SK-N-SH (cell line): ENCODE results near the gene CSRP1. TPM values are rescaled to one million over a fixed set of nuclear protein-coding genes. Genes with fewer than 3 reads are reported as not detected.

Experiments
- CTCF ChIA-PET: fragments of 300-600, 350-600 bp; formaldehyde crosslinking; extraction: SDS; loops from one replicate; lab custom pipeline; 2021; lab: Yijun Ruan, JAX
- POLR2A ChIA-PET: fragments of 350-600 bp; sonication (Branson Sonifier 250); formaldehyde crosslinking; extraction: SDS; loops from one replicate; lab custom pipeline; 2020; ENCODE audit warnings: antibody characterized with exemption, inconsistent platforms; lab: Yijun Ruan, JAX
- DNase-seq: peaks from one replicate; pipeline ENCODE4 v3.0.0; 2012
- H2AFZ ChIP-seq: fragments of 200-600 bp; sonication (generic); 2 replicates; pipeline ENCODE4 v1.8.1; 2016; ENCODE audit warnings: antibody characterized with exemption, mild to moderate bottlenecking, low read depth
- H3F3A ChIP-seq: fragments of 200-600 bp; sonication (generic); replicated peaks from 2 replicates; pipeline ENCODE3; 2016; ENCODE audit warnings: antibody characterized with exemption, mild to moderate bottlenecking; ENCODE audit not compliant: insufficient read depth
- H3K27ac ChIP-seq, 2 experiments: fragments of 200-500 bp in 1 of 2; fragments of 200-600 bp in 1 of 2; sonication (Bioruptor generic) in 1 of 2; sonication (generic), shearing (Covaris generic) in 1 of 2; 2 replicates each; pipeline versions ENCODE4 v1.5.1 to v1.6.1; 2014 to 2016; ENCODE audit warnings: low read depth in 2 of 2, inconsistent platforms in 1 of 2, low read length in 1 of 2, mild to moderate bottlenecking in 1 of 2, mixed read lengths in 1 of 2
- H3K27me3 ChIP-seq: fragments of 200-600 bp; sonication (generic), shearing (Covaris generic); 2 replicates; pipeline ENCODE4 v1.6.1; 2016; ENCODE audit warnings: mixed run types; ENCODE audit not compliant: insufficient read depth
- H3K36me3 ChIP-seq, 2 experiments: fragments of 200-500 bp in 1 of 2; fragments of 200-600 bp in 1 of 2; sonication (Bioruptor generic) in 1 of 2; sonication (generic) in 1 of 2; replicated peaks in 1 of 2; 2 replicates each; pipeline versions ENCODE3 to v1.5.1; 2014 to 2016; ENCODE audit warnings: low read length in 1 of 2, mild to moderate bottlenecking in 1 of 2; ENCODE audit not compliant: insufficient read depth in 2 of 2, control insufficient read depth in 1 of 2
- H3K4me1 ChIP-seq, 2 experiments: fragments of 200-500 bp in 1 of 2; fragments of 200-600 bp in 1 of 2; sonication (Bioruptor generic) in 1 of 2; sonication (generic), shearing (Covaris generic) in 1 of 2; 2 replicates each; pipeline versions ENCODE4 v1.5.1 to v1.6.1; 2014 to 2016; ENCODE audit warnings: low read depth in 1 of 2, low read length in 1 of 2, mixed run types in 1 of 2; ENCODE audit not compliant: insufficient read depth in 2 of 2, control insufficient read depth in 1 of 2
- H3K4me2 ChIP-seq: fragments of 200-600 bp; sonication (generic), shearing (Covaris generic); 2 replicates; pipeline ENCODE4 v1.6.1; 2017; ENCODE audit warnings: mixed run types
- H3K4me3 ChIP-seq, 2 experiments: fragments of 200-500 bp in 1 of 2; fragments of 200-600 bp in 1 of 2; sonication (Bioruptor generic) in 1 of 2; sonication (generic), shearing (Covaris generic) in 1 of 2; 2 replicates each; pipeline versions ENCODE4 v1.5.1 to v1.8.1; 2014 to 2016; ENCODE audit warnings: low read depth in 2 of 2, inconsistent platforms in 1 of 2, low read length in 1 of 2, mild to moderate bottlenecking in 1 of 2, mixed read lengths in 1 of 2, moderate library complexity in 1 of 2
- H3K79me2 ChIP-seq: fragments of 200-600 bp; sonication (generic); 2 replicates; pipeline ENCODE4 v1.8.1; 2017; ENCODE audit warnings: mild to moderate bottlenecking; ENCODE audit not compliant: insufficient read depth
- H3K9ac ChIP-seq: fragments of 200-600 bp; sonication (generic); 2 replicates; pipeline ENCODE4 v1.6.1; 2017; ENCODE audit warnings: mixed run types
- H3K9me2 ChIP-seq: fragments of 200-600 bp; sonication (generic); 2 replicates; pipeline ENCODE4 v1.6.1; 2017; ENCODE audit warnings: mixed run types
- H3K9me3 ChIP-seq: fragments of 200-600 bp; sonication (generic); 2 replicates; pipeline ENCODE4 v1.6.1; 2017; ENCODE audit warnings: mixed run types, mild to moderate bottlenecking, moderate library complexity
- H4K20me1 ChIP-seq: fragments of 200-600 bp; sonication (generic); 2 replicates; pipeline ENCODE4 v1.6.1; 2017; ENCODE audit warnings: mild to moderate bottlenecking, mixed run types; ENCODE audit not compliant: insufficient read depth
- CHD2 ChIP-seq: fragments of 150-350 bp; IDR thresholded peaks from 2 replicates; pipeline ENCODE4 v1.6.1; 2018; ENCODE audit warnings: low read length; ENCODE audit not compliant: partially characterized antibody
- ELF1 ChIP-seq: IDR thresholded peaks from 2 replicates; pipeline ENCODE4 v1.4.0; 2012
- EZH2phosphoT487 ChIP-seq: fragments of 200-600 bp; sonication (generic); IDR thresholded peaks from 2 replicates; pipeline ENCODE4 v1.6.1; 2017; ENCODE audit warnings: low read depth, mixed run types, mild to moderate bottlenecking, antibody characterized with exemption, moderate library complexity, borderline replicate concordance
- GATA2 ChIP-seq: sonication (generic); formaldehyde crosslinking; IDR thresholded peaks from 2 replicates; pipeline ENCODE4 v1.5.0; 2020; ENCODE audit warnings: mild to moderate bottlenecking, missing genetic modification reagents
- JUND ChIP-seq: IDR thresholded peaks from 2 replicates; pipeline ENCODE4 v1.4.0; 2012
- MAX ChIP-seq: IDR thresholded peaks from 2 replicates; pipeline ENCODE4 v1.4.0; 2012; ENCODE audit warnings: low read depth
- NRF1 ChIP-seq: IDR thresholded peaks from 2 replicates; pipeline ENCODE4 v1.6.1; 2012; ENCODE audit warnings: low read depth, mild to moderate bottlenecking, low read length
- REST ChIP-seq: IDR thresholded peaks from 2 replicates; pipeline ENCODE4 v1.6.1; 2012; ENCODE audit warnings: mild to moderate bottlenecking, low read depth, low read length, moderate library complexity
- RFX5 ChIP-seq: IDR thresholded peaks from 2 replicates; pipeline ENCODE4 v1.6.1; 2012; ENCODE audit warnings: mild to moderate bottlenecking, improper control_type of control experiment, low read length
- TAF1 ChIP-seq: IDR thresholded peaks from 2 replicates; pipeline ENCODE4 v1.6.1; 2012; ENCODE audit warnings: low read depth, mild to moderate bottlenecking, low read length, moderate library complexity, borderline replicate concordance
- WGBS: methylation state at CpG from one replicate; pipeline ENCODE4 v1.1.6; 2017; ENCODE audit warnings: low lambda C conversion rate; 5-methylcytosine and 5-hydroxymethylcytosine counted together
- polyA plus RNA-seq, 3 experiments: library from polyadenylated mRNA; depleted of rRNA; stranded (reverse); fragments of >200 nt; gene quantifications; 2 replicates each; pipeline ENCODE4 v1.2.3, GENCODE V29; 2012

CSRP1 gene
- polyA plus RNA-seq, 1 of the 3 experiments (the other 2 are of a cell fraction) = 373 TPM

GRCh38 chr1:201544710-201545109 is 37.8 kb upstream of the CSRP1 start:
- H3K27me3 ChIP-seq = no peaks in the 10 kb centered on the region
- CTCF ChIA-PET = interaction anchor here (1.0 to 4.3 kb wide), 7 partner anchors 9 to 333 kb away, joined by 3 to 18 read pairs (median 6); no protein-coding TSS in a partner anchor
- peaks cover 23 to 36% of the 10 kb centered on the region in 2 experiments for H3K4me1 ChIP-seq
- H3K79me2 ChIP-seq = peaks cover 100% of the 10 kb centered on the region
- peaks cover 0 to 14% of the 10 kb centered on the region in 2 experiments for H3K36me3 ChIP-seq
- H3K4me2 ChIP-seq = peak overlapping the region; percentile 93
- H4K20me1 ChIP-seq = peaks cover 55% of the 10 kb centered on the region
- no peak overlapping the region for H3K4me3 ChIP-seq
- 98% methylated on average over 3 of the region's 3 CpGs for WGBS
- POLR2A ChIA-PET = no interaction called here
- TF ChIP-seq TAF1 (no peak), MAX (no peak)
- H3K9me2 ChIP-seq = no peaks in the 10 kb centered on the region
- H3F3A ChIP-seq = peaks cover 54% of the 10 kb centered on the region
- H3K9ac ChIP-seq = no peak overlapping the region
- H3K27ac ChIP-seq = peak overlapping the region in 1 of 2 experiments; percentile 94; a peak in 1 of 4 replicates
- no peaks in the 10 kb centered on the region for H3K9me3 ChIP-seq
- no peak for DNase-seq
- H2AFZ ChIP-seq = no peak overlapping the region

- H3K27ac ChIP-seq = peak overlapping the region in 1 of 2 experiments; percentile 94; a peak in 2 of 4 replicates
- no peaks in the 10 kb centered on the region for H3K9me3 ChIP-seq
- H3K4me1 ChIP-seq = peaks cover 26 to 36% of the 10 kb centered on the region in 2 experiments
These were observed 37.1 kb upstream of the CSRP1 start for GRCh38 chr1:201543871-201544642.

More at GRCh38 chr1:201543871-201544642, 37.1 kb upstream of the CSRP1 start:
- no peak for TF ChIP-seq RFX5
- TF ChIP-seq JUND = no peak
- no peak for TF ChIP-seq NRF1
- no peak for TF ChIP-seq CHD2
- TF ChIP-seq REST = no peak
- no peak for TF ChIP-seq ELF1
- TF ChIP-seq EZH2phosphoT487 = no peak
- no peak for TF ChIP-seq GATA2 (CRISPR knock-in tag)
- peaks cover 0 to 10% of the 10 kb centered on the region in 2 experiments for H3K36me3 ChIP-seq
- peak overlapping the region; percentile 94; the same call in 1 of the 2 replicates for H3K9ac ChIP-seq
- H2AFZ ChIP-seq = no peak overlapping the region
- WGBS = 75% methylated on average over 7 of the region's 7 CpGs
- ChIA-PET POLR2A (no interaction called here), CTCF (interaction anchor here (0.8 to 2.4 kb wide), 9 partner anchors 8 to 334 kb away, joined by 3 to 18 read pairs (median 4); no protein-coding TSS in a partner anchor)
- H3K4me3 ChIP-seq = peak overlapping the region in 1 of 2 experiments; percentile 30; a peak in 2 of 4 replicates
- H4K20me1 ChIP-seq = peaks cover 49% of the 10 kb centered on the region
- no peak for DNase-seq
- no peaks in the 10 kb centered on the region for H3K27me3 ChIP-seq
- peak overlapping the region; percentile 93 for H3K4me2 ChIP-seq
- peaks cover 53% of the 10 kb centered on the region for H3F3A ChIP-seq
- H3K79me2 ChIP-seq = peaks cover 100% of the 10 kb centered on the region
- H3K9me2 ChIP-seq = no peaks in the 10 kb centered on the region
